Type B pancreatic cell (in vitro differentiated cells): Measurements from ENCODE around the gene DZIP1L. TPM values are rescaled to one million over a fixed set of nuclear protein-coding genes. Genes with fewer than 3 reads are reported as not detected.

Source experiments
- DNase-seq: peaks from one replicate; pipeline ENCODE4 v3.0.0; 2021; ENCODE audit warnings: mixed read lengths; ENCODE audit not compliant: unreplicated experiment; ENCODE audit errors: extremely low spot score
- H3K27ac Mint-ChIP-seq: 2 replicates; pipeline ENCODE4 v1.8.0; 2021; ENCODE audit warnings: mild to moderate bottlenecking, mixed read lengths
- H3K27me3 Mint-ChIP-seq: 2 replicates; pipeline ENCODE4 v1.8.0; 2021; ENCODE audit warnings: mixed read lengths
- H3K36me3 Mint-ChIP-seq: 2 replicates; pipeline ENCODE4 v1.8.0; 2021; ENCODE audit warnings: mixed read lengths
- H3K4me1 Mint-ChIP-seq: one replicate; pipeline ENCODE4 v1.8.0; 2021; ENCODE audit warnings: mixed read lengths; ENCODE audit not compliant: unreplicated experiment
- H3K4me3 Mint-ChIP-seq: 2 replicates; pipeline ENCODE4 v1.8.0; 2021; ENCODE audit warnings: mild to moderate bottlenecking, mixed read lengths
- H3K9me3 Mint-ChIP-seq: 2 replicates; pipeline ENCODE4 v1.8.0; 2021; ENCODE audit warnings: mixed read lengths
- CTCF ChIP-seq: fragments of 200-600 bp; sonication (generic); conservative IDR thresholded peaks from 2 replicates; pipeline ENCODE4 v1.5.0; 2021; ENCODE audit warnings: antibody characterized with exemption, mild to moderate bottlenecking
- total RNA-seq: library from RNA; stranded (reverse); gene quantifications from 2 replicates; pipeline ENCODE4 v1.2.1, GENCODE V29; 2021; ENCODE audit warnings: low replicate concordance

DZIP1L gene
- total RNA-seq, 1 donor from 2014 or later, result 17.8 TPM

GRCh38 chr3:138031536-138031935 lies 83.9 kb downstream of the DZIP1L start:
- TF ChIP-seq CTCF, result no peak
- H3K4me3 Mint-ChIP-seq, result no peak overlapping the region
- DNase-seq, result no peak
- peaks cover 4% of the 10 kb centered on the region for H3K27me3 Mint-ChIP-seq
- H3K4me1 Mint-ChIP-seq, result no peaks in the 10 kb centered on the region
- peaks cover 5% of the 10 kb centered on the region for H3K36me3 Mint-ChIP-seq
- H3K27ac Mint-ChIP-seq, result no peak overlapping the region
- no peaks in the 10 kb centered on the region for H3K9me3 Mint-ChIP-seq

- Mint-ChIP-seq H3K9me3 (no peaks in the 10 kb centered on the region), H3K4me3 (no peak overlapping the region), H3K27me3 (peaks cover 4% of the 10 kb centered on the region), H3K27ac (no peak overlapping the region), H3K4me1 (no peaks in the 10 kb centered on the region), H3K36me3 (peaks cover 5% of the 10 kb centered on the region)
- DNase-seq, result no peak
- TF ChIP-seq CTCF, result no peak
These were observed 84.6 kb downstream of the DZIP1L start for GRCh38 chr3:138030734-138031280.

- H3K9me3 Mint-ChIP-seq, result no peaks in the 10 kb centered on the region
- TF ChIP-seq CTCF, result no peak
These were observed 87.6 kb downstream of the DZIP1L start for GRCh38 chr3:138027821-138028220.

GRCh38 chr3:138025553-138025952 lies 89.9 kb downstream of the DZIP1L start:
- DNase-seq, result no peak
- no peak for TF ChIP-seq CTCF
- no peak overlapping the region for H3K4me3 Mint-ChIP-seq
- H3K27me3 Mint-ChIP-seq, result no peaks in the 10 kb centered on the region
- H3K36me3 Mint-ChIP-seq, result no peaks in the 10 kb centered on the region
- no peaks in the 10 kb centered on the region for H3K4me1 Mint-ChIP-seq
- H3K27ac Mint-ChIP-seq, result no peak overlapping the region
- H3K9me3 Mint-ChIP-seq, result no peaks in the 10 kb centered on the region

More at GRCh38 chr3:138027821-138028220, 87.6 kb downstream of the DZIP1L start:
- Mint-ChIP-seq H3K27ac (no peak overlapping the region), H3K27me3 (no peaks in the 10 kb centered on the region), H3K4me3 (no peak overlapping the region), H3K4me1 (no peaks in the 10 kb centered on the region), H3K36me3 (no peaks in the 10 kb centered on the region)
- no peak for DNase-seq

- H3K36me3 Mint-ChIP-seq, result no peaks in the 10 kb centered on the region
- DNase-seq, result no peak
- H3K27ac Mint-ChIP-seq, result no peak overlapping the region
- H3K4me1 Mint-ChIP-seq, result no peaks in the 10 kb centered on the region
- no peak overlapping the region for H3K4me3 Mint-ChIP-seq
- no peaks in the 10 kb centered on the region for H3K9me3 Mint-ChIP-seq
- H3K27me3 Mint-ChIP-seq, result no peaks in the 10 kb centered on the region
- no peak for TF ChIP-seq CTCF
These were observed 91.7 kb downstream of the DZIP1L start for GRCh38 chr3:138023754-138024153.
